Uterus (tissue), 4 donors: ENCODE measurements around the gene C9orf72. TPM values are rescaled to one million over a fixed set of nuclear protein-coding genes. Genes with fewer than 3 reads are reported as not detected.

ENCODE experiments used
- DNase-seq, 2 donors: peaks; one replicate each; pipeline ENCODE4 v3.0.0-alpha.2; 2019 to 2020
- H3K27ac ChIP-seq, 2 donors: fragments of 200-600 bp; sonication (generic); 1 replicate in 1 of 2; 2 replicates in 1 of 2; pipeline ENCODE4 v1.5.1; 2016 to 2018
- H3K27me3 ChIP-seq, 2 donors: fragments of 200-600 bp; sonication (generic); one replicate each; pipeline ENCODE4 v1.5.1; 2018 to 2019; ENCODE audit warnings: control low read depth in 1 of 2
- H3K36me3 ChIP-seq, 2 donors: fragments of 200-600 bp; sonication (generic); one replicate each; pipeline ENCODE4 v1.5.1; 2019; ENCODE audit warnings: control low read depth in 1 of 2
- H3K4me1 ChIP-seq, 2 donors: fragments of 200-600 bp; sonication (generic); one replicate each; pipeline ENCODE4 v1.5.1; 2018 to 2019; ENCODE audit warnings: control low read depth in 1 of 2
- H3K4me3 ChIP-seq, 2 donors: fragments of 200-600 bp; sonication (generic); 1 replicate in 1 of 2; 2 replicates in 1 of 2; pipeline ENCODE4 v1.5.1; 2018 to 2019; ENCODE audit warnings: mild to moderate bottlenecking in 1 of 2
- H3K9me3 ChIP-seq, 2 donors: fragments of 200-600 bp; sonication (generic); one replicate each; pipeline ENCODE4 v1.5.1; 2019; ENCODE audit warnings: control low read depth in 1 of 2
- CTCF ChIP-seq, 4 experiments: fragments of 200-600 bp in 2 of 4; fragments of 450-650 bp in 2 of 4; sonication (generic) in 2 of 4; IDR thresholded peaks; one replicate each; pipeline ENCODE4 v1.5.1; 2016 to 2019; ENCODE audit warnings: antibody characterized with exemption in 4 of 4, mild to moderate bottlenecking in 2 of 4, moderate library complexity in 1 of 4
- POLR2A ChIP-seq, 2 donors: fragments of 450-650 bp; IDR thresholded peaks; one replicate each; pipeline ENCODE4 v1.6.1; 2016; ENCODE audit warnings: antibody characterized with exemption in 2 of 2, mild to moderate bottlenecking in 1 of 2, moderate library complexity in 1 of 2
- intact Hi-C: fragments of 100-400 bp; cut with DNase I; formaldehyde crosslinking; loops from one replicate; pipeline ENCODE4 v1.15.1; 2023; ENCODE audit warnings: low total_unique reads
- total RNA-seq, 4 donors: library from RNA; depleted of rRNA in 3 of 4; stranded (reverse); fragments of >200 nt in 3 of 4; gene quantifications; one replicate each; pipeline versions ENCODE4 v1.1.0 to v1.2.4, GENCODE V29; 2014 to 2023
- donor health status: DM: yes; HTN: yes; CAD: no.

C9orf72 gene
- total RNA-seq, 4 donors from 2014 or later, result 16.1 to 46.2 (median 32.1) TPM

- H3K4me1 ChIP-seq, result peaks cover 12 to 21% of the 10 kb centered on the region in 2 donors
- no peak for DNase-seq
- no peaks in the 10 kb centered on the region for H3K27me3 ChIP-seq
- no peak overlapping the region for H3K4me3 ChIP-seq
- H3K36me3 ChIP-seq, result no peaks in the 10 kb centered on the region
- peak overlapping the region; percentile 84 to 96 for H3K27ac ChIP-seq
- TF ChIP-seq CTCF (IDR thresholded peaks at IDR 0.05), result no peak
- TF ChIP-seq POLR2A (IDR thresholded peaks at IDR 0.05), result no peak
- H3K9me3 ChIP-seq, result no peaks in the 10 kb centered on the region
- intact Hi-C loops, result no loop called here
Observed at GRCh38 chr9:27537756-27538155, 35.5 kb downstream of the C9orf72 start.

DNA sequence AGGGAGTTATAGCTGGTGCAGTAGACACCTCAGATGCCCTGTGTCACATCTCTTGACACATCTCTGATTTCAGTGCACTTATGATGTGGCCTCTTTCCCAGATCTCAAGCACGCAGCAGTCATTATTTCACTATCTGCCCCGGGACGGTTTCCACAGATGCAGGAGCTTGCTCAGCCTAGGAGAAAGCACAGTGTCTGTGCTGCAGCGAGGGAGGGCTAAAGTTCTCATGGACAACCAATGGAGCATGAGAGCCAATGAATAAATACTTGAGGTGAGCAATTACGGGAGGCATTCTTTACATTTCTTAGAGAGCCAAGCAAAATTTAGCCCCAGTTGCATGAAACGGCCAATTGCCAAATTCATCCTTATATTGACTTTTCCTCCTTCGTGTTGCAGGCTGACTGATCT is 36.2 kb downstream of the C9orf72 start:
- no peak overlapping the region for H3K4me3 ChIP-seq
- no peak for TF ChIP-seq CTCF (IDR thresholded peaks at IDR 0.05)
- no peak for TF ChIP-seq POLR2A (IDR thresholded peaks at IDR 0.05)
- H3K36me3 ChIP-seq, result no peaks in the 10 kb centered on the region
- intact Hi-C loops, result no loop called here
- H3K9me3 ChIP-seq, result no peaks in the 10 kb centered on the region
- no peaks in the 10 kb centered on the region for H3K27me3 ChIP-seq
- peaks cover 12 to 21% of the 10 kb centered on the region in 2 donors for H3K4me1 ChIP-seq
- no peak for DNase-seq
- peak overlapping the region in 1 of 2 donors; percentile 96 for H3K27ac ChIP-seq

- peak overlapping the region; percentile 81 to 93 for H3K27ac ChIP-seq
Observed at GRCh38 chr9:27536168-27536567, 37.1 kb downstream of the C9orf72 start.

GRCh38 chr9:27535701-27536118 is 37.6 kb downstream of the C9orf72 start:
- no peaks in the 10 kb centered on the region for H3K27me3 ChIP-seq
- H3K4me1 ChIP-seq, result peaks cover 12 to 18% of the 10 kb centered on the region in 2 donors
- DNase-seq, result no peak
- H3K9me3 ChIP-seq, result no peaks in the 10 kb centered on the region
- no peak overlapping the region for H3K4me3 ChIP-seq
- intact Hi-C loops, result no loop called here
- no peaks in the 10 kb centered on the region for H3K36me3 ChIP-seq
- TF ChIP-seq POLR2A (IDR thresholded peaks at IDR 0.05), result no peak
- peak overlapping the region; percentile 81 to 93 for H3K27ac ChIP-seq

More at GRCh38 chr9:27536168-27536567, 37.1 kb downstream of the C9orf72 start:
- intact Hi-C loops, result no loop called here
- TF ChIP-seq POLR2A (IDR thresholded peaks at IDR 0.05), result no peak
- no peak for TF ChIP-seq CTCF (IDR thresholded peaks at IDR 0.05)
- peaks cover 12 to 21% of the 10 kb centered on the region in 2 donors for H3K4me1 ChIP-seq
- no peaks in the 10 kb centered on the region for H3K27me3 ChIP-seq
- H3K36me3 ChIP-seq, result no peaks in the 10 kb centered on the region
- DNase-seq, result no peak
- H3K9me3 ChIP-seq, result no peaks in the 10 kb centered on the region
- no peak overlapping the region for H3K4me3 ChIP-seq

GRCh38 chr9:27534658-27535209 is 38.5 kb downstream of the C9orf72 start:
- no peak for DNase-seq
- H3K4me3 ChIP-seq, result peak overlapping the region in 1 of 2 donors; percentile 6
- no peaks in the 10 kb centered on the region for H3K9me3 ChIP-seq
- H3K27ac ChIP-seq, result peak overlapping the region; percentile 81 to 93
- peaks cover 7 to 14% of the 10 kb centered on the region in 2 donors for H3K4me1 ChIP-seq
- H3K36me3 ChIP-seq, result no peaks in the 10 kb centered on the region
- intact Hi-C loops, result loop anchor here (5.0 kb wide), 1 partner anchor 197 kb away; no protein-coding TSS in a partner anchor
- H3K27me3 ChIP-seq, result no peaks in the 10 kb centered on the region
- TF ChIP-seq POLR2A (IDR thresholded peaks at IDR 0.05) (no peak), CTCF (IDR thresholded peaks at IDR 0.05) (no peak)
